RWPE1 (cell line): ENCODE data around the gene VPS13D.
"Not testable (repeated sequence)": the region's sequence is repeated elsewhere in the genome, so short reads cannot be mapped to it uniquely, and the experiment has no call there.

Source experiments
- CTCF ChIA-PET: fragments of 350-600 bp; sonication (Branson Sonifier 250); formaldehyde crosslinking; extraction: SDS; loops from one replicate; lab custom pipeline; 2021; lab: Yijun Ruan, JAX
- POLR2A ChIA-PET: fragments of 400-600 bp; formaldehyde crosslinking; extraction: SDS; loops from one replicate; lab custom pipeline; 2020; ENCODE audit warnings: antibody characterized with exemption; ENCODE audit not compliant: low non-redundant PET; lab: Yijun Ruan, JAX
- DNase-seq: peaks from one replicate; pipeline ENCODE4 v3.0.0; 2012; ENCODE audit warnings: low spot score
- H3K27ac ChIP-seq: fragments of 450-650 bp; 2 replicates; pipeline ENCODE4 v1.5.1; 2017
- TF ChIP-seq, protein P1 (sequence below): fragments of 450-650 bp; conservative IDR thresholded peaks from 2 replicates; pipeline ENCODE4 v1.5.1; 2017; ENCODE audit warnings: low read depth, mild to moderate bottlenecking

Gene VPS13D

DNA sequence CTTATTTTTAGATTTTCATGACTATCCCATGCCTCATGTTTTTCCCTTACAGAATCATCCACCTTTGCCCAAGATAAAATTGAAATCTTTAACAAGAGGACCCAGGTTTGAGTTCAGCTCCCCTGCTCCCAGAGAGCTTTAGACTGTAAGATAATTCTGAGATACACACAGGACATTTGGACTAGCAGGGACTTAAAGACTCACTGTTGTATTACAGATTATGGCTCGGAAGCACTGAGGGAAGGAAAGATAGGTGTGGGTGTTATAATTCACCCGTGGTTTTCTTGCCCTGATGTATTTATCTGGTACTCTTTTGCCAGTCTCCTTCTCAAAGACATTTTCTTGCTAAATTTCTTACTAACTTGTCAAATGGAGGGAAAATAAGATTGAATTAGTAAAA is 238.5 kb downstream of the VPS13D start:
- DNase-seq = no peak
- ChIA-PET POLR2A (no interaction called here), CTCF (no interaction called here)
- no peak overlapping the region for H3K27ac ChIP-seq
- TF ChIP-seq, protein P1, sequence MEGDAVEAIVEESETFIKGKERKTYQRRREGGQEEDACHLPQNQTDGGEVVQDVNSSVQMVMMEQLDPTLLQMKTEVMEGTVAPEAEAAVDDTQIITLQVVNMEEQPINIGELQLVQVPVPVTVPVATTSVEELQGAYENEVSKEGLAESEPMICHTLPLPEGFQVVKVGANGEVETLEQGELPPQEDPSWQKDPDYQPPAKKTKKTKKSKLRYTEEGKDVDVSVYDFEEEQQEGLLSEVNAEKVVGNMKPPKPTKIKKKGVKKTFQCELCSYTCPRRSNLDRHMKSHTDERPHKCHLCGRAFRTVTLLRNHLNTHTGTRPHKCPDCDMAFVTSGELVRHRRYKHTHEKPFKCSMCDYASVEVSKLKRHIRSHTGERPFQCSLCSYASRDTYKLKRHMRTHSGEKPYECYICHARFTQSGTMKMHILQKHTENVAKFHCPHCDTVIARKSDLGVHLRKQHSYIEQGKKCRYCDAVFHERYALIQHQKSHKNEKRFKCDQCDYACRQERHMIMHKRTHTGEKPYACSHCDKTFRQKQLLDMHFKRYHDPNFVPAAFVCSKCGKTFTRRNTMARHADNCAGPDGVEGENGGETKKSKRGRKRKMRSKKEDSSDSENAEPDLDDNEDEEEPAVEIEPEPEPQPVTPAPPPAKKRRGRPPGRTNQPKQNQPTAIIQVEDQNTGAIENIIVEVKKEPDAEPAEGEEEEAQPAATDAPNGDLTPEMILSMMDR = no peak

DNA sequence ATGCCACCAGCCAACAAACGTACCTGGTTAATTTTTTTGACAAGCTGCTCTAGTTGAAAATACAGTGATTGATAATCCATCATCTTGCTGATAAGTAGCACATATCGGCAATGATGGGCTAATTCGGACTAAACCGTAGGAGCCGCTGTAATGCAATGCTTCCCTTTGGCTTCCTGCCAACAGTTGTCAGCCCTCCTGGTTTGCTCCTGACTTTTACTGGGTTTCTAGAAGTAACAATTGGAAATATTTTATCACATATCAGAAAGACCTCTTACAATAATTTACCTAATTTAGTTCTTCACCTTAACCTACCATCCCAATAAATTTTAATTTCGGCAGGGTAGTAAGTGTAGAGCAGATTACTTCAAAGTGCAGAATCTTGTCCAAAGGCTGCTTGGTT is 239.7 kb downstream of the VPS13D start:
- H3K27ac ChIP-seq = no peak overlapping the region
- TF ChIP-seq, protein P1 = no peak
- DNase-seq = no peak
- ChIA-PET POLR2A (no interaction called here), CTCF (no interaction called here)

DNA sequence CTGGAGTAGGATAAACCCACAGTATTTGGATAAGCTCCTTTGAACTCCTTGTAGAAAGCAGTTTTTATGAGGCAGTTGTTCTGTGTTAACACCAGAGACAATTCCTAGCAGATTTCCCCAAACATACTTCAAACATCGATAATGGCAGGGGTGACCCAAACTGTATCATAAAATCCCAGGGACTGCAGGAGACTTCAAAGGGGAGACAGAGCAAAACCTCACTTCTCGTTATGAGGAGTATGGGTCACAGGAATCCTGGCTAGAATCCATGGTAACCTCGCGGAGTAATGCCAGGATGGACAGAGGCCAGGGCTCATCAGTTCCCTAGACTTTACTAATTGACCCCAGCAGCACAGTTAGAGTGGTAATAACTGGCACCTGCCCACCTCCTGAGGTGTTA is 240.2 kb downstream of the VPS13D start:
- CTCF ChIA-PET = no interaction called here

DNA sequence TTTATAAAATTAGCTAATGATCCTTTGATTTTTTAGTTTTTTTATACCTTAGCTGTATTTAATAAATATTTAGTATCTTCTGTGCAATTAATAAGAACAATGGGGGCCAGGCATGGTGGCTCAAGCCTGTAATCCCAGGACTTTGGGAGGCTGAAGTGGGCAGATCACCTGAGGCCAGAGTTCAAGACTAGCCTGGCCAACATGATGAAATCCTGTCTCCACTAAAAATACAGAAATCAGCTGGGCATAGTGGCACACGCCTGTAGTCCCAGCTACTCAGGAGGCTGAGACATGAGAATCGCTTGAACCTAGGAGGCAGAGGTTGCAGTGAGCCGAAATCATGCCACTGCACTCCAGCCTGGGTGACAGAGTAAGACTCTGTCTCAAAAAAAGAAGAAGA is 241.1 kb downstream of the VPS13D start:
- POLR2A ChIA-PET, DNase-seq, H3K27ac ChIP-seq, CTCF ChIA-PET: not testable (repeated sequence)

More for the DNA sequence above, 240.2 kb downstream of the VPS13D start:
- TF ChIP-seq, protein P1 = no peak
- no peak for DNase-seq
- H3K27ac ChIP-seq = no peak overlapping the region
- POLR2A ChIA-PET = no interaction called here

DNA sequence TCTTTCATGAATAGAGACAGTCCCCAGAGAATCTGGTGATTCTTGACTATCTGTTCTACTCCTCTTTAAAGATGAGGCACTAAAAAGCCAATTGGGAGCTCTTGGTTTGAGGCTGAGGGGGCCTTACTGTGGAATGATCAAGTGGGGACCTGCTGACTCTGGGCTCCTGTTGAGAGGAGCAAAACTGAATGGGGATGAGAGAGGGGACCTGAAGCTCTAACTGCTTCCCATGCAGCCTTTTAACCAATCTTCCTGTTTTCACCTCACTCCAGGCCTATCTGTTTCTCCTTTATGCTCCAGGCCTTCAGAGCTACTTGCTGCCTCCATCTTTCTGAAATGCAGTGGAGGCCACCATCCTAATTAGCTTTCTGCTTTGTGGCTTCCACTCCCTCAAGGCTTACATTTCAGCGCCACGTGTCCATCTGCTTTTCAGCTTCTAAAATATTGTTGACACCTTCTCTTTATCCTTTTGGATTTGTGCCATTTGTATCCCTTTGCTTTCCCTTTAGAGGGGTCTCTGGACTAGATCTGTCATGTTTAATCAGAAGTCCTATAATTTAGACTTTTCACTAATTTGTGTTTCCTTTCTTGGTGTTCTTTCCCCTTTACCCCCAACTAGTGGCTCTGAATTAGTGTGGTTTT is 242.4 kb downstream of the VPS13D start:
- TF ChIP-seq, protein P1 = no peak
- CTCF ChIA-PET = no interaction called here
- DNase-seq = no peak
- no peak overlapping the region for H3K27ac ChIP-seq
- POLR2A ChIA-PET = no interaction called here

DNA sequence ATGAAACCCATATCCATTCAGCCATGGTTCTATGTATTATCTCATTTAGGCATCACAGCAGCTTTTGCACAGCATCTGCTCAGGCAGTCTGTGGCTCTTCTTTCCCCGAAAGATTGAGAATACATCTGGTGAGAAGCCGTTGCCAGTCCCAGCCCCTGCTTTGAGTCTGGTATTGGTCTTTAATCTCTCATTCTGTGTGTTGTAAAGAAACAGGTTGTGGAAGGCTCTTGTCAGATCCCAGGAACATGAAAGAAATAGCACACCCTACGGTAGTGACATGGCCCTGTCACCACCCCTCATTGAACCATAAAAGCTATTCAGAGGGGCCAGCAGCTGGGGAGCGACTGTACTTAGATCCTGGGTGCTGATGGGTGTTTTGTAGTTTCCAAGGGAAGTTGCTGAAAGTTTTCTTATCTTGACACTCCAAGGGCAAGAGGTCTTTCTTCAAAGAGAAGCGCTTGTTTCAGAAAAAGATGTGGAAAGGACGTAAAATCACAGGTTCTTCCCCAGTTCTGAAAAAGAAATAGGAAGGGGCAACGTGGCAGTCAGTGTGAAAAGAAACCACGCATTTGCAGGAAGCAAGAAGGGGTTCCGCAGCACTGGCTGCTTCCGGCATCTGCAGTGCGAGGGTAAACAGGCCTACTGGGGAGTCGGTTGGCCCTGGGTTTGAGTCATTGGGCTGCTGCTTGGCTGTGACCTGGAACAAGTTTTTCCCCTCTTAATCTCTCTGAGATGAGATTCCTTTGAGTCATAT is 243.1 kb downstream of the VPS13D start:
- TF ChIP-seq, protein P1 = no peak
- H3K27ac ChIP-seq = no peak overlapping the region
- ChIA-PET POLR2A (no interaction called here), CTCF (no interaction called here)
- no peak for DNase-seq
